PFSK-1 (cell line): ENCODE results near the gene VWF.

ENCODE experiments used
- POLR2AphosphoS5 ChIP-seq: IDR thresholded peaks from 2 replicates; pipeline ENCODE4 v1.6.1; 2012; ENCODE audit warnings: low read depth, mild to moderate bottlenecking, control low read depth, low read length, moderate library complexity
- REST ChIP-seq, 2 experiments: IDR thresholded peaks; 2 replicates each; pipeline versions ENCODE4 v1.6.1 to v1.8.0; 2011 to 2012; ENCODE audit warnings: low read depth in 2 of 2, low read length in 2 of 2, control low read depth in 1 of 2, inconsistent platforms in 1 of 2, mild to moderate bottlenecking in 1 of 2, moderate library complexity in 1 of 2; ENCODE audit not compliant: insufficient read depth in 1 of 2
- SIN3A ChIP-seq: IDR thresholded peaks from 2 replicates; pipeline ENCODE4 v1.6.1; 2012; ENCODE audit warnings: mild to moderate bottlenecking, low read length, moderate library complexity, borderline replicate concordance; ENCODE audit not compliant: insufficient read depth
- TAF1 ChIP-seq: IDR thresholded peaks from 2 replicates; pipeline ENCODE4 v1.6.1; 2012; ENCODE audit warnings: low read length, control low read depth, borderline replicate concordance; ENCODE audit not compliant: insufficient read depth

- TF ChIP-seq POLR2AphosphoS5 (no peak), SIN3A (no peak), TAF1 (no peak), REST (IDR thresholded peaks at IDR 0.05; ENCODE audit: insufficient read depth in 1 of 2, low read depth in 2 of 2, low read length in 2 of 2) (no peak)
Observed at GRCh38 chr12:6062757-6063735, 61.4 kb downstream of the VWF start.
